ENCODE measurements around the gene HSD11B2. TPM values are rescaled to one million over a fixed set of nuclear protein-coding genes. Genes with fewer than 3 reads are reported as not detected.

Gene HSD11B2
- total RNA-seq, 1 donor from 2014 or later: 5.2 TPM

DNA sequence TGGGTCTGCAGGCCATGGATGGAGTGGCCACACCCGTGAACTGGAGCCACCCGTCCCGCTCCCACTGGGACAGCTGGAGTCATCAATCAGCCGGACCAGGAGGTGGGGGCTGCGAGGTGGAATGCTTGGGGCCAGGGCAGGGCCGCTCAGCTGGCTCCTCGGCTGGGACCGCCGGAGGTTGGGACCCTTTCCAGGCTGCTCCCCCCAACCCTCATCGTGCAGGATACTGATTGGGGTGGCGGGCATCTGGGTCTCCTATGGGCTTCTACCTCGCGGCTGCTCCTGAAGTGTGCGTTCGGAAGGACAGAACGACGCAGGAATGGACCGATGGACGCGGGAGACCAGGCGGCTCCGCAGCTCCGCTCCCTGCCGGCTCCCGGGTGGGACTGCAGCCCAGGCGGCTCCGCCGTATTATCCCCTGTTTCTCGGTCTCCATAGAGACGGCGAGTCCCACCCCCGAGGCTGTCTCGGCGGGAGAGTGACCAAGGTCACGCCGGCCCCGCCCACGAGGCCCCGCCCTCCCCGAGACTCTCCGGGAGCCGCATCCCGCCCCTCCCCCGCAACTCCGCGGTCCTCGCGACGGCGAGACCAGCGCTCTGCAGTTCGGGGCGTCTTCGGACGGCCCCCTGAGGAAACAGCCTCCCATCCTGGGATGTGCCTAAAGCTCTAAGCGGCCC lies 37.7 kb upstream of the HSD11B2 start, which contains the start of gene TPPP3:
TSS of gene TPPP3 (minus strand) at position 388 of the 677 bp plus-strand sequence. CDS start 2,387 bp downstream, outside the sequence.
- Mint-ChIP-seq H3K27me3 (peaks cover 49% of the 10 kb centered on the region), H3K9me3 (no peaks in the 10 kb centered on the region), H3K4me1 (peaks cover 4% of the 10 kb centered on the region), H3K4me3 (peak within 1 kb of the TSS; percentile 64), H3K36me3 (ENCODE audit: low read depth) (no peaks in the 10 kb centered on the region), H3K27ac (peak within 1 kb of the TSS; percentile 62)
- intact Hi-C loops (cut with micrococcal nuclease): loop anchor here (10.0 kb wide), 1 partner anchor 48 kb away; no protein-coding TSS in a partner anchor
- DNase-seq: peak; percentile 84

DNA sequence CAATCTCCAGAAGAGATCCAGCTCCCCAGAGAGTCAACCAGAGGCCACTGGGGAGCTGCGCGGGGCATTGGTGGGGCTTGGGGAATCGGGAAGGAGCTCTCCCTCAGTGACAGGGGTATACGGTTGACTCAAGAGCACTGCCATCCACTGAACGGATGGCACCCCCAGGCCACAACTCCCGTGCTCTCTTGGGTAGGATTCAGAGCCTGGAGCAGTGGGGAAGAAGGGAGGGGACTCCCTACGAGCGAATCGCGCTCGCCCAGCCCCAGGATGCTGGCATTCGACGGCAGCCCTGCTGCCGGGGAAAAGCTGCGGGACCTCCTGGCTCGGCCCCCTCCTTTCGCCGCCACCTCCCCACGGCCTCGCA lies 37.1 kb upstream of the HSD11B2 start:
- Mint-ChIP-seq H3K9me3 (no peaks in the 10 kb centered on the region), H3K36me3 (ENCODE audit: low read depth) (no peaks in the 10 kb centered on the region), H3K4me3 (peak overlapping the region; percentile 64), H3K4me1 (peaks cover 4% of the 10 kb centered on the region), H3K27ac (no peak overlapping the region), H3K27me3 (peaks cover 49% of the 10 kb centered on the region)
- intact Hi-C loops (cut with micrococcal nuclease): loop anchor here (10.0 kb wide), 1 partner anchor 49 kb away; no protein-coding TSS in a partner anchor
- DNase-seq: no peak

DNA sequence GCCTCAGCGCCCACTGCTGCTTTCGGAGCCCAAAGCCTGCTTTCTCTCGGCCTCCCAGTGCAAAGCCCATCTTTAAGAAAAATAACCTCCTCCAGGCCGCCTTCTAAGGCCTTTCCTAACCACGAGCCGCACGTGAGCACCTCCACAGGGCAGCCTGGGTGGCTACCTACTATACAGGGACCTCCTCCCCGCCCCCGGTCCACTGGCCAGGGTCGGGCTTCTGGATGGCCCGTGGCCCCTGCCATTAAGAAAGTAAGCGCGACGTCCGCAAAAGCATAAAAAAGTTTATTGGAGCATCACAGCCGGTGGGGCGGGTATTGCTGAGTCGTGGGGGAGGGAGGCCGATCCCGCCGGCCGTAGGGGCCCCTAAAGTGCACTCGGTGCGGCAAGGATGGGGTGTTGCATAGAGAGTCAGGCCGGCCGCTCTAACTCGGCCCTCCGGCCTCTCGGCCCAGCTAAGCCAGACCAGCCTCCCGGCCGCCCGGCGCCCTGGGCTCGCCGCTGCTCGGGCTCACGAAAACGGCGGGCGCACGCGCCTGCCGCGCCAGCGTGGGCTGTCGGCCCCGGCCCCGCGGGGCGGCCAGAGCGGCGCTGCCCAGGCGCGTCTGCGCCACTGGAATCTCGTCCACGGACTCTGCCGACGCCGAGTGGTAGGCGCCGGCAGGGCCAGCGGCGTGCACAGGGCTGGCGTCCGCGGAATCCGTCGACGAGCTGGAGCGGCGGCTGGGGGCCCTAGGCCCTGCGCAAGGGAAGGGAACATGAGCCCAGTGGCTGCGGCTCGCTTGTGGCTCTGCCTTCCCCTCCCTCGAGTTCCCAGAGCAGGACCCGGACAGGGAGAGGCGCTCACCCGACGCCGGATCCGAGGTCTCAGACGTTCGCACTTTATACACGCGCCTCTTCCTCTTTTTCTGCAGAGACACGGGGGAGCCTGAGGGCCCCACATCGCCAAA lies 36.5 kb upstream of the HSD11B2 start:
- peak overlapping the region; percentile 64 for H3K4me3 Mint-ChIP-seq
- intact Hi-C loops (cut with micrococcal nuclease): loop anchor here (5.0 to 10.0 kb wide), 2 partner anchors 50 to 117 kb away; partner anchors contain the start of gene PLEKHG4
- no peaks in the 10 kb centered on the region for H3K36me3 Mint-ChIP-seq (ENCODE audit: low read depth)
- H3K27me3 Mint-ChIP-seq: peaks cover 49% of the 10 kb centered on the region
- DNase-seq: no peak
- H3K4me1 Mint-ChIP-seq: peaks cover 4% of the 10 kb centered on the region
- peak overlapping the region; percentile 62 for H3K27ac Mint-ChIP-seq
- H3K9me3 Mint-ChIP-seq: no peaks in the 10 kb centered on the region

DNA sequence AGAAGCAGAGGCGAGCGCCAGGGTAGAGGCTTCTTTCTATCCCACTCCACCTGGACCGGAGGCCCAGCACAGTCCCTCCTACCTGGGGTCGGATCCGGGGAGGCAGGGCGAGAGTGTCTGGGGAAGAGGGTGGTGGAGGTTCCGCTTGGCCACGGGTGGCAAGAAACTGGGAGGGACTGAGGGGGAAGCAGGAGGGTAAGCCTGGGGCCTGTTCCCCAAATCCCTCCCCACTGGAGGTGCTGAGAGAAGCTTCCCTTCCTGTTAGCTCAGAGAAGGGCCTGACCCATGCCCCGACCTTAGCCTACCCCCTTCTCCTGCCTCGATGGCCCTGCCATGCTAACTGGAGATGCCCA lies 35.8 kb upstream of the HSD11B2 start:
- intact Hi-C loops (cut with micrococcal nuclease): loop anchor here (5.0 to 10.0 kb wide), 2 partner anchors 50 to 118 kb away; partner anchors contain the start of gene PLEKHG4
- no peaks in the 10 kb centered on the region for H3K9me3 Mint-ChIP-seq
- no peak overlapping the region for H3K27ac Mint-ChIP-seq
- H3K36me3 Mint-ChIP-seq (ENCODE audit: low read depth): no peaks in the 10 kb centered on the region
- H3K27me3 Mint-ChIP-seq: peaks cover 45% of the 10 kb centered on the region
- no peak for DNase-seq
- no peak overlapping the region for H3K4me3 Mint-ChIP-seq
- peaks cover 4% of the 10 kb centered on the region for H3K4me1 Mint-ChIP-seq

DNA sequence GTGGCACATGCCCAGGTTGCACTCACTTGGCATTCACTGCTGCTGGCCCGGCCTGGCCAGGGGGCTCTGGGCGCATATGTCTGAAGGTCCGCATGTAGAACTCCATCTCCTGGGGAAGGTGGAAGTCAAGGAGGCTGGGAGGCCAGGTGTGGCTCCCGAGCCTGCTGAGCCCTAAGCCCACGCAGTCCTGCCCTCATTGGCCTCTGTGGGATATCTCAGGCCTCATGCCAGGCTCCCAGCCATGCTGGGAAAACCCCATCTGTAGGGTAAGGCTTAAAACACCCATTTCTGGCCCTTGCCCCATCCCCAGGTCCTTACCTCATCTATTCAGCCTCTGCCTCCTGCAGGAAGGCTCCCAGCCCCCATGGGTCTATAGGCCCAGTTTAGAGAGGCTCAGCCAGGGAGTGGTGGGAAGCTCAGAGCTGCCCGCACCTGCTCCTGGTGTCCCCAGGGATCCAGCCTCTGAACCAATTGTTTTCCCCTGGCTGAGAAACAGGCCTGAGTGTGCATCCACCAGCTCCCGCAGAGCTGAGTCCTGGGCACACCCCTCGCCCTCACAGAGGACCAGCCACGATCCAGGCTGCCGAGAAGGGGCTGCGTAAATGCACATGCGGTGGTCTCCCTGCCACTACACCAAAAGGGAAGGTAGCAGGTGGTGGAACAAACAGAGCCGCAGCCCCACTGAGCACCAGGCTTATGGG lies 35.3 kb upstream of the HSD11B2 start:
- no peak for DNase-seq
- H3K36me3 Mint-ChIP-seq (ENCODE audit: low read depth): no peaks in the 10 kb centered on the region
- no peaks in the 10 kb centered on the region for H3K9me3 Mint-ChIP-seq
- no peak overlapping the region for H3K27ac Mint-ChIP-seq
- intact Hi-C loops (cut with micrococcal nuclease): loop anchor here (5.0 to 10.0 kb wide), 2 partner anchors 51 to 118 kb away; partner anchors contain the start of gene PLEKHG4
- peaks cover 42% of the 10 kb centered on the region for H3K27me3 Mint-ChIP-seq
- peaks cover 4% of the 10 kb centered on the region for H3K4me1 Mint-ChIP-seq
- no peak overlapping the region for H3K4me3 Mint-ChIP-seq

DNA sequence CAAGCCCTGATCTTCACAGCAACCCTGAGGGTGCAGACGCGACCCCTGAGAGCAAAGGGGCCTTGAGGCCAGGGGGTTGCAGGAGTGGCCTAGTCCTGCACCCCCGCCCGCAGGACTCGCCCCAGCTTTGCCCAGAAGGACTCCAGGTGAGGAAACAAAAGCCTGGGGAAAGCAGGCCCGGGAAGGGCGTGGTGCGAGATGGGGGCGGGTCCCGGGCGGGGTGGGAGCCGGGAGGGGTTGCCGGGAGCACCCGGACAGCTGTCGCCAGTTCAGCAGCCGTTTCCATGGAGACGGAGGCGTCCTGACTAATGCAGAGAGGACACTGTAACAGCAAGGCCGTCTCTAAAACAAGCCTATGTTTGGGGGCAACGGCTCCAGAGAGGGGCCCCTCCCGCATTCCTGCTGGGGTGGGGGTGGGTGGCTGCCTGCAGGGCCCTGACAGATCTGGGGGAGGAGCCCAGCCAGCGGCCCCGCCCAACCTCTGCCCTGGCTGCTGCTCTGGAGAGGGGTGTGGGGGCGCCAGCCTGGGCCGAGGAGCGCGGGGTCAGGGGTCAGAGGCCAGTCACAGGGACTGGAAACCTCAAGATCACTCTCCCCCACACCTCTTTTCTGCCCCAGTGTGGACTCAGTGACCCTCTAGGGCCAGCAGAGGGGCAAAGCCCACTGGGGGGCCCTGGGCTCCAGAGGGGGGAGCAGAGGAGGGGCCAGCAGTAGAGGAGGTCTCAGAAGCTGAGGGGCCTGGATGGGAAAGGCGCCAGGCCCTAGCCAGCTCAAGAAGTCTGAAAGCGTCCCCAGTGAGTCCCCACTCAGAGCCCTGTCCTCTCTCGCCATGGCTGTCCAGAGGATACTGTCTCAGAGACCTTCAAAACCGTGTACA lies 34.5 kb upstream of the HSD11B2 start:
- H3K9me3 Mint-ChIP-seq: no peaks in the 10 kb centered on the region
- intact Hi-C loops (cut with micrococcal nuclease): loop anchor here (5.0 to 10.0 kb wide), 2 partner anchors 52 to 119 kb away; partner anchors contain the start of gene PLEKHG4
- no peak for DNase-seq
- H3K27me3 Mint-ChIP-seq: peaks cover 37% of the 10 kb centered on the region
- H3K27ac Mint-ChIP-seq: no peak overlapping the region
- H3K4me1 Mint-ChIP-seq: peaks cover 4% of the 10 kb centered on the region
- no peaks in the 10 kb centered on the region for H3K36me3 Mint-ChIP-seq (ENCODE audit: low read depth)
- H3K4me3 Mint-ChIP-seq: no peak overlapping the region

DNA sequence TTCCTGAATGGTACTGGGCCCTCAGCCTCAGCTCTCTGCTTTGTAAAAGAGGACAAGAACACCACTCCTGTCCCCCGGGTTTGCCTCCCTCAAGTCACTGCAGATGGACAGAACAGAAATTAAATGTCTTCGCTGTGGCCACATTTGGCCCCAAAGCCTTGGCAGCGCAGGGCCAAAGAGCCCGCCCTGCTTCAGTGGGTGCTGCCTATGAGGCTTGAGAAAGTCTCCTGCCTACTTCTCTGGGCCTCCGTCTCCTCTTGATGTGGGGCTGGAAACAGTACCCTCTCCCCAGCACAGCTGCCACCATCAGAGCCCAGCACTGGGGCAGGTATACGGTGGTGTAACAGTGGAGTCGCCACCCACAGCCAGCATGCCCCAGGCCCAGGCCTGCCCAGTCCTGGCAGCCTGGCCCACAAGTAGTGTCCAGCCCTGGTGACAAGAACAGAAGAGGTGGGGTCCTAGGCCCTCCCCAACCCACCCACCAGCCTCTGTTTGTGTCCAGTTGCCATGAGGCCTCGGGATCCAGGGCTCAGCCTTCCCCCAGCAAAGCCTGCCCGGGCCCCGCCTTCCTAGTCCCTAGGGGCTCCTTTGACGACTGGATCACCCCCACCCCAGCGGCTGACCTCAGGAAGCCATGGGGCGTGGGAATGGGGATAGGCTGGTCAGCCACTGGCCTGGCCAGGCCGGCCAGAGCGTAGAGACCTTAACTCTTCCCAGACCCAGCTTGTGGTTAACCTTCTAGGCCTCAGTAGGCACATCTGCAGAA lies 33.7 kb upstream of the HSD11B2 start:
- DNase-seq: no peak
- H3K9me3 Mint-ChIP-seq: no peaks in the 10 kb centered on the region
- H3K4me3 Mint-ChIP-seq: no peak overlapping the region
- peaks cover 4% of the 10 kb centered on the region for H3K4me1 Mint-ChIP-seq
- intact Hi-C loops (cut with micrococcal nuclease): loop anchor here (5.0 to 10.0 kb wide), 2 partner anchors 52 to 120 kb away; partner anchors contain the start of gene PLEKHG4
- H3K36me3 Mint-ChIP-seq (ENCODE audit: low read depth): no peaks in the 10 kb centered on the region
- H3K27ac Mint-ChIP-seq: no peak overlapping the region
- H3K27me3 Mint-ChIP-seq: peaks cover 34% of the 10 kb centered on the region

DNA sequence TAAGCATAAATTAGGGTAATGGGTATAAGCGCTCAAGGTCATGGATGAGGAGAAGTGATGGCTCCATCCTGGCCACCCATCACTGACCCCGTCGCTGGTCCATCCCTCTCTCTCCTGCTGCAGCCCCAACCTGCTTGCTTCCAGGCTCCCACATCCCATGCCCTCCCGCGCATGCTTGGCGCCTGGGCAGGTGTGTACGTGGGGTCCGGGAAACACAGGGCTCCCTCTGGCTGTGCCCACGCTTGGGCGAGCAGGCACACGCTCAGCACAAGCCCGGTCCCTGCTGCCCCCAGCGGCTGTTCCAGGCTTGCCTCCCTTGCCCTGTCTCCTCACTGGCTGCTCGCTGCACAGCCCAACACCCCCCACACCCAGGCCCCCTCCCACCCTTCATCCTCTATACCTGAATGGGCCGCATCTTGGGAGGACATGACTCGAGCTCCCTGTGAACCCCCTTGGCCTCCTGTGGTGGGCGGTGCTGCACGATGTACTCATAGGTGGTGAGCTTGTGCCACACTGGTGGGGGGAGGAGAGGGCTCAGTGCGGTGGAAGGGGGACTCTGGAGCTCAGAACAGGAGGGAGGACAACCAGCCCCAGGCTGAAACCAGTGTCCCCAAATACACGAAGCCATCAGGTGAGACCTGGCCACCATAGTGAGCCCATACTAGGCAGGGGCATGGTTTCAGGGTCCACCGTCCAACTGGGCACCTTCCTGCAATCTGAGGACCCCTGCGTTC lies 32.9 kb upstream of the HSD11B2 start:
- peaks cover 27% of the 10 kb centered on the region for H3K27me3 Mint-ChIP-seq
- no peak overlapping the region for H3K27ac Mint-ChIP-seq
- no peak overlapping the region for H3K4me3 Mint-ChIP-seq
- intact Hi-C loops (cut with micrococcal nuclease): loop anchor here (5.0 to 10.0 kb wide), 2 partner anchors 53 to 121 kb away; partner anchors contain the start of gene PLEKHG4
- DNase-seq: no peak
- no peaks in the 10 kb centered on the region for H3K36me3 Mint-ChIP-seq (ENCODE audit: low read depth)
- no peaks in the 10 kb centered on the region for H3K9me3 Mint-ChIP-seq
- peaks cover 4% of the 10 kb centered on the region for H3K4me1 Mint-ChIP-seq

DNA sequence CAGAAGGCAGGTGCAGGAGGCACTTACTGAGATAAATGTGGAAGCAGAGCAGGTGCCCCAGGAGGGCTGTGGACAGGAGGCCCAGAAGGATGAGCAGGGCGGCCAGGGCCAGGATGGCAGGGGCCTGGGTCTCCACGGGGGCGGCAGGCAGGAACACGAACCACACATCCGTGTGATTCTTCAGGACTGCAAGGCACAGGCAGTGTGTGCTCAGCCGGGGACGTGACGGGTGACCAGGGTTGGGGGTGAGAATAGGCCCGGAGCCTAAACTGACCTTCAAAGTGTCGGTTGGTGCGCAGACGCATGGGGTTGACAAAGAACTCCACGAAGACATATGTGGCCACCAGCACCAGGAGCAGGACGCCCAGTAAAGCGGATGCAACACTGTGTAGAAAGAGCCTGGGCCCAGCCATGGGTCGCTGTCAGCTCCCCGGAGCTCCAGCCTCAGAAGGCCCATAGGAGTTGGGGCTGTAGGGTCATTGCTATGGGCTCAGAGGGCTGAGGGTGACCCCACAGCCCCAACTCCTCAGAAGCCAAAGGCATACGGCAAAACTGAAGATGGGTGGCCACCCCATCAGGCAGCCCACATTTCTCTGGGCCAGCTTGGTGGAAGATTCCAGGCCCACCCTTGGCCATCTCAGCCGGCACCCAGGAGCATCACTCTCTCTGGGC lies 32.2 kb upstream of the HSD11B2 start:
- peaks cover 4% of the 10 kb centered on the region for H3K4me1 Mint-ChIP-seq
- DNase-seq: no peak
- no peak overlapping the region for H3K4me3 Mint-ChIP-seq
- intact Hi-C loops (cut with micrococcal nuclease): loop anchor here (1.0 to 10.0 kb wide), 3 partner anchors 54 to 138 kb away; partner anchors contain the start of gene PLEKHG4
- no peaks in the 10 kb centered on the region for H3K9me3 Mint-ChIP-seq
- no peaks in the 10 kb centered on the region for H3K36me3 Mint-ChIP-seq (ENCODE audit: low read depth)
- H3K27ac Mint-ChIP-seq: no peak overlapping the region
- peaks cover 24% of the 10 kb centered on the region for H3K27me3 Mint-ChIP-seq

DNA sequence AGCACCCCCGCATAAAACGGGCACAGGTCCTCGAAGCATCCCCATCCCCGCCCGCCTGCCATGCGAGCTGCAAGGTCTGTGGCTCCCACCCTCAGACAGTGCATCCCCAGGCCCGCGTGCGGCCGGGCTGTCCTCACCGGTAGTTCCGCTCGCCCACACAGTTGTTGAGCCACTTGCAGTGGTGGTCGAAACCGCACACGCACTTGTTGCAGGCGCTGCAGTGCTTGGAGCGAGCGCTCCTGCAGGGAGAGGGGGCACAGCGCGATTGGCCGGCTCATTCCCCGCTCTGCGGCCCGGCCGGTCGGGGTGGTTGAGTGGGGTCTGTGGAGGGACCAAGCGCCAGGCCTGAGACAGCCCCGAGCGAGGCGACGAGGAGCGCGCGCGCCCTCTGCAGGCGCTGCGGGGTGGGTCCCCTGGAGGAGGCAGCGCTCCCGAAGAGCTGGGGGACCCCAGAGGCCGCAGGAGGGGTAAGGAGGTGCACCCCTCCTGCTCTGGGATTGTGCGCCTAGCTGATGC lies 31.6 kb upstream of the HSD11B2 start:
- peaks cover 18% of the 10 kb centered on the region for H3K27me3 Mint-ChIP-seq
- no peak overlapping the region for H3K4me3 Mint-ChIP-seq
- H3K27ac Mint-ChIP-seq: no peak overlapping the region
- H3K9me3 Mint-ChIP-seq: no peaks in the 10 kb centered on the region
- no peaks in the 10 kb centered on the region for H3K4me1 Mint-ChIP-seq
- DNase-seq: peak; percentile 87
- no peaks in the 10 kb centered on the region for H3K36me3 Mint-ChIP-seq (ENCODE audit: low read depth)
- intact Hi-C loops (cut with micrococcal nuclease): loop anchor here (1.0 to 10.0 kb wide), 3 partner anchors 54 to 139 kb away; partner anchors contain the start of gene PLEKHG4
